HG02870 (cell line): ENCODE measurements around the gene CHD9NB.

Source experiments
- ATAC-seq: cut with Tn5 transposase; IDR thresholded peaks from one replicate; pipeline ENCODE4 v1.9.1; 2021; ENCODE audit warnings: mild to moderate bottlenecking, moderate library complexity; ENCODE audit not compliant: unreplicated experiment

The CHD9NB gene

DNA sequence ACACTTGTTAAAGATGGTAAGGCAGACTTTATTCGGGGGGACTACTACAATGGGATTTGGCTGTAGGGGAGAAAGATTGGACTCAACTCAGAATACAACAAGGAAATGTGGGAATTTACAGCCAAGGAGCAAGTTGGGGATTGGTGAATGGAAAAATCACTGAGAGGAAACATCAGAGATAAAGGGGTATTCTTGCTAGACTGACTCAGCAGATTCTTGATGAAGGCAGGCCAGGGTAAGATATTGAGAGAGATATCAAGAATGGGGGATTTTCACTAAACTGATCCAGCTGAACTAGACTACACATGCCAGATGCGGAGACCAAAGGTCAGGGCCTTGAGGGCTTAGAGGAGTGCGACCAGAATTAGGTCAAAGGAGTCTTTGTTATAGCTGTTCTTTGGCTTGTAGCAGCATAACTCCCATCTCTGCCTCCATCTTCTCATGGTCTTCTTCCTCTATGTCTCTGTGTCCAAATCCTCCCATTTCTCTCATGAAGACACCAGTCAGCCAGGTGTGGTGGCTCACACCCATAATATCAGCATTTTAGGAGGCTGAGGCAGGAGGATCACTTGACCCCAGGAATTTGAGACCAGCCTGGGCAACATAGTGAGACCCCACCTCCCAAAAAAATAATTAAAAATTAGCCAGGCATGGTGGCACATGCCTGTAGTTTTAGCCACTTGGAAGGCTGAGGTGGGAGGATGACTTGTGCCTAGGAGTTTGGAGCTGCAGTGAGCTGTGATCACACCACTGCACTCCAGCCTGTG is 17.3 kb downstream of the CHD9NB start:
- ATAC-seq, result no peak

DNA sequence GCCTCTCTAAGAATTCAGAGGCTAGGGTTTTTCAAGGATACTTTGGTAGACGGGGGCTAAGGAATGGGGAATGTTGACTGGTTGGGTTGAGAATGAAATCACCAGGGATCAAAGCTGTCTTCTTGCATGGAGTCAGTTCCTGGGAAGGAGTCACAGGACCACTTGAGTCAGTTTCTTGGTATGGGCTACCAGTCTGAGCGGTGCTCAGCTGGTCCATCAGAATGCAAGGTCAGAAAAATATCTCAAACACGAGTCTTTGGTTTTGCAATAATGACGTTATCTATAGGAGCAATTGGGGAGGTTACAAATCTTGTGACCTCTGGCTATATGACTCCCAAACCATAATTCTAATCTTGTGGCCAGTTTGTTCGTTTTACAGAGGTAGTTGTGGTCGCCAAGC is 18.4 kb downstream of the CHD9NB start:
- ATAC-seq, result no peak

DNA sequence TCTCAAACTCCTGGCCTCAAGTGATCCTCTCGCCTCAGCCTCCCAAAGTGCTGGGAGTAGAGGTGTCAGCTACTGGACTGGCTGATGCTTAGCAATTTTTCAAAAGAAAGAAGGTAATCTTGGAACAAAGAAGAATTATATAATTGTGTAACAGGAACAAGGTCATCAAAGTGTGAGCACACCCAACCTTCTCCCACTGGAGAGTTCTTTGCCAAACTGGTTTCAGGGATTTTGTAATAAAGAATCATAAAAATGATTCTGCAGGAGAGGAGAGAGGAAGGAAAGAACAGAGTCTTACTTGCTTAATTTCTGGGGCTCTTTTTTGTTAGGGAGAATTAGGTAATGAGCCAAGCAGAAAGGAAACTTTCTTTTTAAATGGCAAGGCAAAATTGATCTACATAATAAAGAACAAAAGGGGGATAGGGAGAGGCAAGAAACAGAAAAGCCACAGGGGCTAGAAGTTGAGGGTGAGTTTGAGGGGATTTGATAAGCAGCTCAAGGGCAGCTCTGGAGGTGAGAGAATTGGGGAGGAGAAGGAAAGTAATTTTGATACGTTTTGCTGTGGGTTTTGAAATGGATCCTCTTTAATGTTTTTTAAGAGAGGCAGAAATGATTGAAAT is 21.3 kb downstream of the CHD9NB start:
- ATAC-seq, result no peak

DNA sequence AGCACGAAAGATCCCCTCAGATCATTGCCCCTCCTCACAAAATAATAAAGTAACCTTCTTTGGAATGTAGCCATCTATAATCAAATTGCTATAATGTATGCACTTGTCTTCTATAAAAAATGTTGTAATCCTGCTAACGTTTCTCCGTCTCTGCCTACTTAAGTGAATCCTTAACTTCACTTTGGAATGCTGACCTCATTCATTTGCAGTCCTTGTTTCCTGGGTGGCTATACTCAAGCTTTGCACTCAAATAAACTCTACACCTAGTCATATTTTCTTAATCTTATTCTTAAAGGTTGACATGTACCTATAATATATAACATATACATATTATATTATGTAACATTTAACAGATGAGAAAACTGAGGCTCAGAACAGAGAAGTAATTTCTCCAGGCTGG is 22.7 kb downstream of the CHD9NB start:
- no peak for ATAC-seq

DNA sequence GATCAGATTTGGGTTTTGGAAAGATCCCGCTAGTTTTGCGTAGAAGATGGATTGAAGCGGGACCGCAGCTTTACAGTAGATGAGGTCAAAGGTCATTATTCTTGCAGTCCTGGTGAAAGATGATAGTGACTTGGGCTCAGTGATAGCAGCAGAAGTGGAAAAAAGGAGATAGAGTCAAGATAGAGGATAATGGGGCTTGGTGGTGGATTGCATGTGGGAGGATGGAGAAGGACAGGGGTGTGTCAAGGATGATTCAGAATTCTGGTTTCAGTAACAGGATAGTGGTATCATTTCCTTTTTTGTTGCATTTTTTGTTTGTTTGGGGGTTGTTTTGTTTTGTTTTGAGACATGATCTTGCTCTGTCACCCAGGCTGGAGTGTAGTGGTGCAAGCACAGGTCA is 28.7 kb downstream of the CHD9NB start:
- ATAC-seq, result no peak

DNA sequence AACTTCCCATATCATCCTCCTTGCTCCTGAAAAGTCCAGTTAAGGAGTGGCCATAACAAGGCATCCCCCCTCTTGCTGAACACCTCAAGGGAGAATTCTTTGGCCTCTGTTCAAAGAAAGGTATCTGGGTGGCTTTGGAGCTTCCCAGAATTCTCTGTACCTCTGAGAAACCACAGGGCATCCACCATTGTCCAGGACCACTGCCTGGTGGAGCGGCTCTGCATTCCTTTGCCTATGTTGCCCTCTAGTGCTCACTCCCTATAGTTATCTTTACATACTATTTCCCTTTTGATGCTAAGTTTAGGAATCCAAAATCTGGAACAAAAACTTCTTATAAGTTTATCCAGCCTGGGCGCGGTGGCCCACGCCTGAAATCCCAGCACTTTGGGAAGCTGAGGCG is 30.3 kb downstream of the CHD9NB start:
- no peak for ATAC-seq

DNA sequence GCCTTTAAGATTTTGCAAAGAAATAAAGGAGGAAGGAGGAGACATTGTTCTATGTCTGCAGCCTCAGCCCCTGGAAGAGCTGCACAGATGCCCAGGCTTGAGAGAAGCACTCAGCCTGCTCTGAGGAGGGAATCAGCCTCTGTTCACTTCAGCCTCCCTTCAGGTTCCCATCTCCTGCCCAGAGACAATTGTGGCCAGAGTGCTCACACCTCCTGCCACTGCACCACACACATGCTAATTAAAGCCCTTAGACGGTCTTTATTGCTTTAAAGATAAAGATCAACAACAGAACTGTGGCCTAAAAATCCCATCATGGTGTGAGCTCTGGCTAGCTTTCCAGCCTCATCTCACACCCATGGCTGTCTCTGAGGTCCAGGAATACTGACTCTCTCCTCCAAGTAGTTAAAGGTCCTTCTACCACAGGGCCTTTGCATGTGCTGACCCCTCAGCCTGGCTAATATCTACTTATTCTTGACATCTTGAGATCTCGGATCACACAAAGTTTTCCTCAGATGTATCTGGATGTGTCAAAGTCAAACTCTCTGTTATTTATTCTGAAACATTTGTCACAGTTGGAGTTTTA is 33.8 kb downstream of the CHD9NB start:
- ATAC-seq, result no peak

DNA sequence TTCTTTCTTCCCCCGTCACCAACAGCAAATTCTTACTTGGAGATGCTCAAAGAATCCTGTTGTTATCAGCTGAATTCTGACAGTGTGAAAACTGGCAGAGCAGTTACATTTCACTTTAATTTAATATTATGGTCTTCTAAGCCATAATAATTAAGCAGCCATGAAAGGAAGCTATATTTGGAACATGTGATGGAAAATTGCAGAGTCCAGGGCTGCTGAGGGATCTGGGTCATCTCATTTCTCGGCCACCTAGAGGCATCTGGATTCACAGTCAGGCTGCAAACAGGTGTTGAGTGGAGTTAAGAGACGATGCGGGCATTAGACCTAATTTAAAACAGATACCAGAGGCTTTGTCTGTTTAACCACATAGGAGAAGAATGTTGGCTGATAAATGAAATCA is 38.4 kb downstream of the CHD9NB start:
- ATAC-seq, result no peak

DNA sequence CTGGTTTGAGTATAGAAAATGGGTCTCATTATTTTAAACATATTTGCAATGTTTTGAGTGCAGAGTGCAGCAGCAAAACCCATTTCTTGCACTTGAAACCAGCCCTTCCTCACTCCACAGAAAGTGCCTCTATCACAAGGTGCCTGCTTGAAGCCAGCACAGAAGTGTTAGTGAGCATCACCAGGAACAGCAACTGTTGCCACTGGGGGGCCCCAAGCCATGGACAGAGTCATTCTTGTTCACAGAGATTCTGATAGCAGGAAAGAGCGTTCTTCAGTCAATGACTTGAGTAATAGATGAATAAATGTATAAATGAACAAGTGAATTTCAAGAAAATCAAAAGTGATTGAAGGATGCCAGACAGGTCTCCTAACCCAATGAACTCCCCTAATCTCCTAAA is 45.6 kb downstream of the CHD9NB start:
- ATAC-seq, result no peak

DNA sequence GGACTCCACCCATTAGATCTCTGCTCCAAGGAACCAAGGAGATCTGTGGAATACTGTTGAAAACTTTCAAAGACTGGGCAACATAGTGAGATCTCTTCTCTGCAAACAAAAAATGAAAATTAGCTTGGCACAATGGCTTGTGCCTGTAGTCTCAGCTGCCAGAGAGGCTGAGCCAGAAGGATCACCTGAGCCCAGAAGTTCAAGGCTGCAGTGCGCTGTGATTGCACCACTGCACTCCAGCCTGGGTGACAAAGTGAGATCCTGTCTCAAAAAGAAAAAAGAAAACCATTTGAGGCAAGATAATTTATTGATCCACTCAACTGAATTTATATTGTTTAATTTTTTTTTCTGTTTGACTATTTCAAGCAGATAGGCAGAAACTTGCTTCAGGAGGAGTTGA is 54.8 kb downstream of the CHD9NB start:
- no peak for ATAC-seq

DNA sequence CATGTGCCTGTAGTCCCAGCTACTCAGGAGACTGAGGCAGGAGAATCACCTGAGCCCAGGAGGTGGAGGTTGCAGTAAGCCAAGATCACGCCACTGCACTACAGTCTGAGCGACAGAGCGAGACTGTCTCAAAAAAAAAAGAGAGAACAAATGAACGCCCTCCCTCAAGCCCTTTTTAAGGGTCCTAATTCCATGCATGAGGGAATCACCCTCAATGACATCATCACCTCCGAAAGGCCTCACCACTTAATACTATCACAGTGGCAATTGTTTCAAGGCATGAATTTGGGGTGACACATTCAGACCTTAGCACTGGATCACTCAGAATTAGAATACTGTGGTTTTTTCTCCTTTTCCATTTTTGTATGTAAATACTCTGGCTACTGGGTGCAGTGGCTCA is 57.8 kb downstream of the CHD9NB start:
- no peak for ATAC-seq

DNA sequence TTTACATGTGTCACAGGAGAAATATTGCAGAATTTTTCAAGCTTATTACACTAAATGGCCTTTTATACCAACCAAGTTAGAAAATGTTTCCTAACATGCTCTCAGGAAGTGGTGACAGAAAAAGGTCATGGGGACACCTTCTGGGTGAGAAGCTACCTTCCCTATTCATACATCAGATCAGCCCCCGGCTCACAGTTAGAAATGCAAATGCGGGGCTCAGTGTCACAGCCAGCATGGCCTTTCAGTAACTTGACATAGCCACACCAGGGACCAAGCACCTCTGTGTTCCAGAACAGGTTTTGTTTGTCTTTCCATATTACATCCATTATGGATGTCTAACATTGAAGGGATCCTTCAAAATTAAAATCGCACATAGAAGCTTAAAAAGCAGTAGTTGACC is 59.5 kb downstream of the CHD9NB start:
- no peak for ATAC-seq

DNA sequence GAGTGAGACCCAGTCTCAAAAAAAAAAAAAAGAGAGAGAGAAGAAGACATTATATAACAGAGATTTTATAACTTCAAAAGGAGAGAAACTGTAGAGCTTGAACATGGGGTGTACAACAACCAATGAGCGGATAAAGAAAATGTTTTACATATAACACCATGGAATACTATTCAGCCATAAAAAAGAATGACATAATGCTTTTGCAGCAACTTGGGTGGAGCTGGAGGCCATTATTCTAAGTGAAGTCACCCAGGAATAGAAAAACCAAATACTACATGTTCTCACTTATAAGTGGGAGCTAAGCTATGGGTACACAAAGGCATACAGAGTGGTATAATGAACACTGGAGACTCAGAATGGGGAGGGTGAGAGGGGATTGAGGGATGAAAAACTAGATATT is 61.1 kb downstream of the CHD9NB start:
- ATAC-seq, result no peak
